Mucosa of gallbladder (tissue), 1 donor: ENCODE results near the gene MUSTN1. TPM values are rescaled to one million over a fixed set of nuclear protein-coding genes. Genes with fewer than 3 reads are reported as not detected.

Experiments
- DNase-seq: peaks from one replicate; pipeline ENCODE4 v3.0.0-alpha.2; 2020; ENCODE audit warnings: low spot score
- total RNA-seq: library from RNA; stranded (reverse); gene quantifications from one replicate; pipeline ENCODE4 v1.2.1, GENCODE V29; 2021
- donor health status: DM: no; HTN: no; CAD: no.

Gene MUSTN1
- total RNA-seq, 1 donor from 2014 or later, result 4.7 TPM

GRCh38 chr3:52852419-52852818 lies 17.6 kb upstream of the MUSTN1 start:
- no peak for DNase-seq

GRCh38 chr3:52851348-52851747 lies 16.5 kb upstream of the MUSTN1 start:
- no peak for DNase-seq

GRCh38 chr3:52849656-52850055 lies 14.8 kb upstream of the MUSTN1 start:
- DNase-seq, result no peak

GRCh38 chr3:52848617-52849016 lies 13.8 kb upstream of the MUSTN1 start:
- no peak for DNase-seq

- DNase-seq, result no peak
Measured at GRCh38 chr3:52847726-52848125, 12.9 kb upstream of the MUSTN1 start.

GRCh38 chr3:52847241-52847640 lies 12.4 kb upstream of the MUSTN1 start:
- no peak for DNase-seq

- no peak for DNase-seq
Measured at GRCh38 chr3:52846432-52846965, 11.7 kb upstream of the MUSTN1 start.

- no peak for DNase-seq
Measured at GRCh38 chr3:52845691-52846431, 11.0 kb upstream of the MUSTN1 start.

GRCh38 chr3:52845157-52845556 lies 10.3 kb upstream of the MUSTN1 start:
- peak; percentile 31 for DNase-seq

GRCh38 chr3:52844290-52844975 lies 9.6 kb upstream of the MUSTN1 start:
- no peak for DNase-seq

GRCh38 chr3:52843881-52844280 lies 9.1 kb upstream of the MUSTN1 start:
- no peak for DNase-seq

GRCh38 chr3:52843108-52843865 lies 8.5 kb upstream of the MUSTN1 start:
- DNase-seq, result no peak

GRCh38 chr3:52842424-52842823 lies 7.6 kb upstream of the MUSTN1 start:
- DNase-seq, result no peak

GRCh38 chr3:52841981-52842340 lies 7.1 kb upstream of the MUSTN1 start:
- DNase-seq, result no peak

GRCh38 chr3:52841211-52841980 lies 6.6 kb upstream of the MUSTN1 start:
- DNase-seq, result no peak

GRCh38 chr3:52839892-52840545 lies 5.2 kb upstream of the MUSTN1 start:
- DNase-seq, result no peak

GRCh38 chr3:52839268-52839575 lies 4.4 kb upstream of the MUSTN1 start:
- no peak for DNase-seq

GRCh38 chr3:52838561-52839267 lies 3.9 kb upstream of the MUSTN1 start:
- DNase-seq, result no peak

GRCh38 chr3:52836986-52837385 lies 2.2 kb upstream of the MUSTN1 start:
- no peak for DNase-seq

GRCh38 chr3:52836471-52836845 lies 1.6 kb upstream of the MUSTN1 start:
- no peak for DNase-seq
